GM12878 (cell line): ENCODE data around the gene THOC5. TPM values are rescaled to one million over a fixed set of nuclear protein-coding genes. Genes with fewer than 3 reads are reported as not detected.

ENCODE experiments used
- ATAC-seq: fragments of 200-7000 bp; cut with Tn5 transposase; 3 replicates; pipeline ENCODE4 v1.9.1; 2020; ENCODE audit warnings: mild to moderate bottlenecking, moderate library complexity
- BruUV-seq: library from RNA; stranded (reverse); fragments of 400-500 nt; replicated peaks from 2 replicates; lab custom pipeline; 2021; lab: Mats Ljungman, UMichigan
- CTCF ChIA-PET: fragments of 300-600 bp; sonication (Branson Sonifier 250); formaldehyde crosslinking; extraction: SDS; loops from one replicate; lab custom pipeline; 2021; ENCODE audit warnings: inconsistent platforms; lab: Yijun Ruan, JAX
- POLR2A ChIA-PET: fragments of 350-600 bp; formaldehyde crosslinking; extraction: SDS; loops from one replicate; lab custom pipeline; 2021; ENCODE audit warnings: inconsistent platforms; lab: Charles Lee
- RAD21 ChIA-PET: fragments of 300-600 bp; sonication (Branson Sonifier 250); formaldehyde crosslinking; loops from one replicate; lab custom pipeline; 2023; ENCODE audit warnings: antibody characterized with exemption; ENCODE audit not compliant: unreplicated experiment; lab: Charles Lee
- SMC1A ChIA-PET: fragments of 300-600 bp; sonication (Branson Sonifier 250); formaldehyde crosslinking; loops from one replicate; lab custom pipeline; 2023; ENCODE audit not compliant: unreplicated experiment, uncharacterized antibody; lab: Charles Lee
- DNase-seq: peaks from one replicate; pipeline ENCODE4 v3.0.0-alpha.2; 2011; ENCODE audit warnings: low read depth, low spot score
- FAIRE-seq: peaks from 3 replicates; lab custom pipeline; 2011; peaks lifted over from hg19 to GRCh38; lab: Jason Lieb, UNC
- H2AFZ ChIP-seq: 2 replicates; pipeline ENCODE4 v1.6.0; 2011; ENCODE audit warnings: low read depth, low read length, control low read depth; ENCODE audit not compliant: control insufficient read depth
- H3K27ac ChIP-seq: 2 replicates; pipeline ENCODE4 v1.5.1; 2011; ENCODE audit warnings: control low read depth; ENCODE audit not compliant: control insufficient read depth, insufficient read depth
- H3K27me3 ChIP-seq, 2 experiments: replicated peaks in 1 of 2; 2 replicates each; pipeline versions ENCODE4 v1.6.0 to v1.6.1; 2011; ENCODE audit warnings: low read length in 1 of 2; ENCODE audit not compliant: control insufficient read depth in 2 of 2, insufficient read depth in 2 of 2
- H3K36me3 ChIP-seq, 2 experiments: 2 replicates each; pipeline ENCODE4 v1.5.1; 2011; ENCODE audit warnings: low read length in 1 of 2; ENCODE audit not compliant: control insufficient read depth in 2 of 2, insufficient read depth in 2 of 2
- H3K4me1 ChIP-seq: 2 replicates; pipeline ENCODE4 v1.6.1; 2011; ENCODE audit warnings: mild to moderate bottlenecking, low read length, moderate library complexity, mixed read lengths; ENCODE audit not compliant: control insufficient read depth, insufficient read depth
- H3K4me2 ChIP-seq: 2 replicates; pipeline ENCODE4 v1.6.0; 2011; ENCODE audit warnings: control low read depth; ENCODE audit not compliant: control insufficient read depth, insufficient read depth
- H3K4me3 ChIP-seq: fragments of 200-600 bp; sonication (generic); 2 replicates; pipeline ENCODE4 v1.5.1; 2016
- H3K79me2 ChIP-seq: 2 replicates; pipeline ENCODE4 v1.6.0; 2011; ENCODE audit warnings: low read length; ENCODE audit not compliant: control insufficient read depth, insufficient read depth
- H3K9ac ChIP-seq: 2 replicates; pipeline ENCODE4 v1.8.0; 2011; ENCODE audit warnings: low read length, control low read depth, mixed read lengths; ENCODE audit not compliant: control insufficient read depth, insufficient read depth
- H3K9me3 ChIP-seq: replicated peaks from 3 replicates; pipeline ENCODE4 v1.5.1; 2011; ENCODE audit warnings: mild to moderate bottlenecking, low read length; ENCODE audit not compliant: control insufficient read depth, insufficient read depth
- H4K20me1 ChIP-seq: 2 replicates; pipeline ENCODE4 v1.6.0; 2011; ENCODE audit not compliant: control insufficient read depth, insufficient read depth
- ATF3 ChIP-seq: IDR thresholded peaks from 2 replicates; pipeline ENCODE4 v1.6.1; 2011; ENCODE audit warnings: low read depth, mild to moderate bottlenecking, low read length, moderate library complexity, borderline replicate concordance; ENCODE audit errors: extremely low read depth
- BCL11A ChIP-seq: IDR thresholded peaks from 2 replicates; pipeline ENCODE4 v1.6.1; 2011; ENCODE audit warnings: low read depth, low read length
- CEBPZ ChIP-seq: fragments of 150-350 bp; IDR thresholded peaks from 2 replicates; pipeline ENCODE4 v1.6.1; 2016; ENCODE audit warnings: low read depth, low read length
- CREB1 ChIP-seq: IDR thresholded peaks from 2 replicates; pipeline ENCODE4 v1.6.1; 2012; ENCODE audit warnings: low read depth, mild to moderate bottlenecking, inconsistent platforms
- CTCF ChIP-seq, 3 experiments: IDR thresholded peaks in 2 of 3; conservative IDR thresholded peaks in 1 of 3; 2 replicates each; pipeline ENCODE4 v1.5.1; 2011; ENCODE audit warnings: low read depth in 3 of 3, low read length in 3 of 3, mild to moderate bottlenecking in 3 of 3, control low read depth in 2 of 3, moderate library complexity in 2 of 3, inconsistent platforms in 1 of 3, mixed read lengths in 1 of 3; ENCODE audit not compliant: control insufficient read depth in 2 of 3, insufficient read depth in 1 of 3; ENCODE audit errors: extremely low read depth in 1 of 3
- ELK1 ChIP-seq: IDR thresholded peaks from 2 replicates; pipeline ENCODE4 v1.6.1; 2012; ENCODE audit warnings: low read depth, low read length, improper control_type of control experiment
- NFYB ChIP-seq: IDR thresholded peaks from 2 replicates; pipeline ENCODE4 v1.6.1; 2011; ENCODE audit warnings: low read depth, mild to moderate bottlenecking, low read length, improper control_type of control experiment, moderate library complexity; ENCODE audit not compliant: insufficient read depth
- SIX5 ChIP-seq: IDR thresholded peaks from 2 replicates; pipeline ENCODE4 v1.6.1; 2011; ENCODE audit warnings: mild to moderate bottlenecking, low read depth, low read length, moderate library complexity; ENCODE audit not compliant: severe bottlenecking
- SMARCA5 ChIP-seq: fragments of 450-650 bp; IDR thresholded peaks from 2 replicates; pipeline ENCODE4 v1.6.1; 2017; ENCODE audit warnings: mild to moderate bottlenecking
- SREBF1 ChIP-seq: IDR thresholded peaks from 2 replicates; pipeline ENCODE4 v1.6.1; 2012; ENCODE audit warnings: mild to moderate bottlenecking, low read length
- SRF ChIP-seq, 2 experiments: IDR thresholded peaks; 2 replicates each; pipeline ENCODE4 v1.6.1; 2011; ENCODE audit warnings: low read depth in 2 of 2, low read length in 2 of 2, mild to moderate bottlenecking in 1 of 2, moderate library complexity in 1 of 2
- ZBED1 ChIP-seq: IDR thresholded peaks from 2 replicates; pipeline ENCODE4 v1.6.1; 2016; ENCODE audit warnings: borderline replicate concordance
- ZBTB33 ChIP-seq: fragments of 450-650 bp; IDR thresholded peaks from 2 replicates; pipeline ENCODE4 v1.6.1; 2017; ENCODE audit warnings: mild to moderate bottlenecking
- ZNF274 ChIP-seq: IDR thresholded peaks from one replicate; pipeline ENCODE4 v1.8.0; 2011; ENCODE audit not compliant: insufficient read length, insufficient read depth
- WGBS: methylation state at CpG from one replicate; pipeline ENCODE4 v1.1.6; 2016; ENCODE audit warnings: low lambda C conversion rate; ENCODE audit not compliant: insufficient replicate concordance, insufficient coverage; ENCODE audit errors: missing lambda C conversion rate; 5-methylcytosine and 5-hydroxymethylcytosine counted together
- in situ Hi-C: fragments of 300-500 bp; cut with MboI; formaldehyde crosslinking; loops from 9 replicates; pipeline ENCODE4 v1.14.3; 2018; ENCODE audit warnings: mixed read lengths
- intact Hi-C: fragments of 100-400 bp; cut with micrococcal nuclease; formaldehyde crosslinking; loops from one replicate; pipeline ENCODE4 v1.14.2; 2022; ENCODE audit not compliant: unreplicated experiment
- polyA plus RNA-seq, 11 experiments: library from polyadenylated mRNA; depleted of rRNA in 4 of 11; unstranded in 6 of 11; stranded (reverse) in 5 of 11; fragments of >200 nt; fragmentation: Nextera tagmentation in 4 of 11; fragmentation: Illumina TruSeq in 1 of 11; extraction: Ambion mirVana in 4 of 11; extraction: Trizol in 1 of 11; gene quantifications; 1 replicate in 1 of 11; 2 replicates in 10 of 11; pipeline versions ENCODE4 v1.2.1 to v1.2.3, GENCODE V29; 2011 to 2016; ENCODE audit warnings: inconsistent platforms in 2 of 11, missing spikeins in 2 of 11, low read depth in 1 of 11
- total RNA-seq, 4 experiments: library from RNA; depleted of rRNA in 3 of 4; stranded (reverse); fragments of >200 nt in 3 of 4; fragmentation: Illumina TruSeq in 1 of 4; extraction: Trizol in 1 of 4; gene quantifications; 2 replicates each; pipeline versions ENCODE4 v1.2.1 to v1.2.3, GENCODE V29; 2013 to 2021

THOC5 gene
- total and polyA plus RNA-seq, 10 of the 15 experiments (the other 5 are each of a cell fraction or from before 2014, with no cell fraction given) = 20.9 to 44.9 (median 31.4) TPM

GRCh38 chr22:29458551-29458950 is 95.0 kb downstream of the THOC5 start (continued):
- TF ChIP-seq ZBTB33 = no peak
- TF ChIP-seq CTCF (IDR thresholded peaks at IDR 0.05 in 2 of 3, conservative IDR thresholded peaks at IDR 0.05 in 1 of 3; ENCODE audit: control insufficient read depth in 2 of 3, extremely low read depth in 1 of 3, insufficient read depth in 1 of 3, low read depth in 3 of 3, low read length in 3 of 3) = no peak
- no peak for TF ChIP-seq ATF3
- no peak for TF ChIP-seq SMARCA5
- no peak for TF ChIP-seq SREBF1
- no peak for TF ChIP-seq BCL11A
- TF ChIP-seq, all 136 proteins: peak for 0

GRCh38 chr22:29457730-29458129 is 95.8 kb downstream of the THOC5 start:
- Histone ChIP-seq H3K4me1 (no peaks in the 10 kb centered on the region), H3K79me2 (no peaks in the 10 kb centered on the region), H3K4me2 (0 out of 2 replicates have a peak overlapping the region, but pooled peaks have one; percentile 17), H3K9ac (no peak overlapping the region), H3K36me3 (no peaks in the 10 kb centered on the region), H3K27ac (no peak overlapping the region), H4K20me1 (no peaks in the 10 kb centered on the region), H3K27me3 (no peaks in the 10 kb centered on the region), H2AFZ (peak overlapping the region; percentile 85), H3K9me3 (no peaks in the 10 kb centered on the region), H3K4me3 (no peak overlapping the region)
- in situ Hi-C loops = no loop called here
- ChIA-PET CTCF (interaction anchor here (1.0 to 2.1 kb wide), 4 partner anchors 11 to 66 kb away, joined by 3 to 6 read pairs (median 3); no protein-coding TSS in a partner anchor), SMC1A (no interaction called here), POLR2A (no interaction called here), RAD21 (no interaction called here)
- peak; percentile 21 for DNase-seq
- intact Hi-C loops = no loop called here
- WGBS = 9% methylated on average over 4 of the region's 4 CpGs
- peak; percentile 99 for ATAC-seq
- FAIRE-seq = peak; percentile 86
- no TSS peak for BruUV-seq
- TF ChIP-seq CREB1 (0 out of 2 replicates have a peak, but pooled peaks have one; percentile 54), ZBED1 (no peak), ZNF274 (no peak), CEBPZ (no peak), SRF (IDR thresholded peaks at IDR 0.05; ENCODE audit: low read depth in 2 of 2, low read length in 2 of 2) (no peak), SIX5 (peak; percentile 78), ELK1 (no peak), NFYB (peak; percentile 70)
